Mammary epithelial cell (primary cell): ENCODE results near the gene SMOC1.

Experiments used
- EZH2 ChIP-seq: IDR thresholded peaks from 2 replicates; pipeline ENCODE4 v1.6.1; 2012; ENCODE audit warnings: low read length, inconsistent platforms, borderline replicate concordance
- TF ChIP-seq, protein P1 (sequence below), 2 donors: IDR thresholded peaks in 1 of 2; conservative IDR thresholded peaks in 1 of 2; 2 replicates each; pipeline ENCODE4 v1.5.1; 2011 to 2012; ENCODE audit warnings: inconsistent platforms in 2 of 2, low read length in 2 of 2, mild to moderate bottlenecking in 2 of 2, control low read depth in 1 of 2, low read depth in 1 of 2; ENCODE audit not compliant: insufficient read depth in 1 of 2; ENCODE audit errors: extremely low read depth in 1 of 2

DNA sequence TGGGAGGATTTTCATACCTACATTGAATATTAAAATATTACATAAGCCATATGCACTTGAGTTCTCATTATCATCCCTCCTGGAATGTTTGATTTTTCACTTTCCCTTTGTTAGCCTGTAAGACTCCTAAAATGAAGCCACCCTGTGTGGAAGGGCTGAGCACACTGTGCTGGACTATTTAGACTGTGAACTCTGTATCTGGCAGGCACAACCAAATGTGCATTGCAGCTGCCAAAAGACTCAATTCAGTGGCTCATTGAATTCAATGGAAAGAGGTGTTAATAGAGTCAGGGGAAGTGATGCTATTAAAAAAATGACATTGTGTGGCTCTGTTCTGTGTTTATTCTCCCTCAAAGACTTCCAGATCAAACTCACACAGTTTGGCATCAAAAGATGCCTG lies 111.1 kb downstream of the SMOC1 start:
- TF ChIP-seq, protein P1, sequence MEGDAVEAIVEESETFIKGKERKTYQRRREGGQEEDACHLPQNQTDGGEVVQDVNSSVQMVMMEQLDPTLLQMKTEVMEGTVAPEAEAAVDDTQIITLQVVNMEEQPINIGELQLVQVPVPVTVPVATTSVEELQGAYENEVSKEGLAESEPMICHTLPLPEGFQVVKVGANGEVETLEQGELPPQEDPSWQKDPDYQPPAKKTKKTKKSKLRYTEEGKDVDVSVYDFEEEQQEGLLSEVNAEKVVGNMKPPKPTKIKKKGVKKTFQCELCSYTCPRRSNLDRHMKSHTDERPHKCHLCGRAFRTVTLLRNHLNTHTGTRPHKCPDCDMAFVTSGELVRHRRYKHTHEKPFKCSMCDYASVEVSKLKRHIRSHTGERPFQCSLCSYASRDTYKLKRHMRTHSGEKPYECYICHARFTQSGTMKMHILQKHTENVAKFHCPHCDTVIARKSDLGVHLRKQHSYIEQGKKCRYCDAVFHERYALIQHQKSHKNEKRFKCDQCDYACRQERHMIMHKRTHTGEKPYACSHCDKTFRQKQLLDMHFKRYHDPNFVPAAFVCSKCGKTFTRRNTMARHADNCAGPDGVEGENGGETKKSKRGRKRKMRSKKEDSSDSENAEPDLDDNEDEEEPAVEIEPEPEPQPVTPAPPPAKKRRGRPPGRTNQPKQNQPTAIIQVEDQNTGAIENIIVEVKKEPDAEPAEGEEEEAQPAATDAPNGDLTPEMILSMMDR (conservative IDR thresholded peaks at IDR 0.05 in 1 of 2, IDR thresholded peaks at IDR 0.05 in 1 of 2; ENCODE audit: extremely low read depth in 1 of 2, insufficient read depth in 1 of 2, low read depth in 1 of 2, low read length in 2 of 2), result no peak
- no peak for TF ChIP-seq EZH2
